BE2C (cell line): Measurements from ENCODE around the gene RCC2.
"Not testable (repeated sequence)": the region's sequence is repeated elsewhere in the genome, so short reads cannot be mapped to it uniquely, and the experiment has no call there.

Source experiments
- DNase-seq: peaks from one replicate; pipeline ENCODE4 v3.0.0-alpha.2; 2020
- H3K27me3 ChIP-seq: fragments of 250-450 bp; sonication (Bioruptor Pico); 2 replicates; pipeline ENCODE4 v1.5.1; 2020; ENCODE audit warnings: mild to moderate bottlenecking
- H3K36me3 ChIP-seq: fragments of 250-450 bp; sonication (Bioruptor Pico); 2 replicates; pipeline ENCODE4 v1.5.1; 2020; ENCODE audit warnings: mild to moderate bottlenecking
- H3K4me1 ChIP-seq: fragments of 250-450 bp; sonication (Bioruptor Pico); 2 replicates; pipeline ENCODE4 v1.5.1; 2020
- H3K4me3 ChIP-seq: 2 replicates; pipeline ENCODE4 v1.5.1; 2011; ENCODE audit warnings: low read depth, low read length
- H3K9me3 ChIP-seq: fragments of 250-450 bp; sonication (Bioruptor Pico); 2 replicates; pipeline ENCODE4 v1.5.1; 2020
- CTCF ChIP-seq: IDR thresholded peaks from 2 replicates; pipeline ENCODE4 v1.5.1; 2012; ENCODE audit warnings: mild to moderate bottlenecking, low read depth, low read length

Gene RCC2

GRCh38 chr1:17463991-17464390, 24.5 kb upstream of the RCC2 start:
- no peaks in the 10 kb centered on the region for H3K4me1 ChIP-seq
- no peak for TF ChIP-seq CTCF
- H3K27me3 ChIP-seq, result no peaks in the 10 kb centered on the region
- no peaks in the 10 kb centered on the region for H3K36me3 ChIP-seq
- H3K4me3 ChIP-seq, result no peak overlapping the region
- no peak for DNase-seq
- H3K9me3 ChIP-seq, result no peaks in the 10 kb centered on the region

- no peak for DNase-seq
- H3K9me3 ChIP-seq, result no peaks in the 10 kb centered on the region
- H3K4me3 ChIP-seq, result no peak overlapping the region
- no peaks in the 10 kb centered on the region for H3K27me3 ChIP-seq
- H3K4me1 ChIP-seq, result no peaks in the 10 kb centered on the region
- H3K36me3 ChIP-seq, result no peaks in the 10 kb centered on the region
- no peak for TF ChIP-seq CTCF
These were observed 23.2 kb upstream of the RCC2 start for GRCh38 chr1:17462669-17463068.

GRCh38 chr1:17460219-17460618, 20.7 kb upstream of the RCC2 start:
- Histone ChIP-seq H3K4me1 (no peaks in the 10 kb centered on the region), H3K4me3 (no peak overlapping the region), H3K27me3 (no peaks in the 10 kb centered on the region), H3K36me3 (no peaks in the 10 kb centered on the region), H3K9me3 (no peaks in the 10 kb centered on the region)
- no peak for TF ChIP-seq CTCF
- no peak for DNase-seq

- Histone ChIP-seq H3K9me3 (no peaks in the 10 kb centered on the region), H3K27me3 (no peaks in the 10 kb centered on the region), H3K4me3 (no peak overlapping the region), H3K36me3 (no peaks in the 10 kb centered on the region), H3K4me1 (no peaks in the 10 kb centered on the region)
- DNase-seq, result no peak
- no peak for TF ChIP-seq CTCF
These were observed 19.3 kb upstream of the RCC2 start for GRCh38 chr1:17458794-17459193.

GRCh38 chr1:17452686-17453085, 13.2 kb upstream of the RCC2 start:
- Histone ChIP-seq H3K4me3 (no peak overlapping the region), H3K36me3 (no peaks in the 10 kb centered on the region), H3K9me3 (no peaks in the 10 kb centered on the region), H3K4me1 (no peaks in the 10 kb centered on the region), H3K27me3 (no peaks in the 10 kb centered on the region)
- no peak for TF ChIP-seq CTCF
- no peak for DNase-seq

- not testable (repeated sequence) for H3K4me1 ChIP-seq, H3K36me3 ChIP-seq, DNase-seq, H3K27me3 ChIP-seq, H3K9me3 ChIP-seq, H3K4me3 ChIP-seq
These were observed 12.7 kb upstream of the RCC2 start for GRCh38 chr1:17452203-17452602.

- H3K36me3 ChIP-seq, result no peaks in the 10 kb centered on the region
- TF ChIP-seq CTCF, result no peak
These were observed 12.3 kb upstream of the RCC2 start for GRCh38 chr1:17451731-17452130.

More at GRCh38 chr1:17451731-17452130, 12.3 kb upstream of the RCC2 start:
- DNase-seq, result no peak
- no peaks in the 10 kb centered on the region for H3K4me1 ChIP-seq
- H3K4me3 ChIP-seq, result no peak overlapping the region
- no peaks in the 10 kb centered on the region for H3K27me3 ChIP-seq
- H3K9me3 ChIP-seq, result no peaks in the 10 kb centered on the region
